OCI-LY1 (cell line): ENCODE data around the gene TMC7.

Experiments used
- H2AFZ ChIP-seq: fragments of 200-600 bp; sonication (generic), shearing (Covaris generic); 2 replicates; pipeline ENCODE4 v1.6.0; 2014; ENCODE audit warnings: antibody characterized with exemption, mild to moderate bottlenecking, low read length
- H3F3A ChIP-seq: fragments of 200-600 bp; sonication (generic), shearing (Covaris generic); 2 replicates; pipeline ENCODE4 v1.6.0; 2014; ENCODE audit warnings: mild to moderate bottlenecking, antibody characterized with exemption, low read length, moderate library complexity; ENCODE audit not compliant: insufficient read depth
- H3K27ac ChIP-seq: fragments of 200-600 bp; sonication (generic); 2 replicates; pipeline ENCODE4 v1.5.1; 2014; ENCODE audit warnings: low read length, mixed run types, mild to moderate bottlenecking, low read depth; ENCODE audit not compliant: poor library complexity, severe bottlenecking
- H3K27me3 ChIP-seq: fragments of 200-600 bp; sonication (generic); 2 replicates; pipeline ENCODE4 v1.6.0; 2014; ENCODE audit warnings: antibody characterized with exemption, mild to moderate bottlenecking, low read length, moderate library complexity; ENCODE audit not compliant: insufficient read depth
- H3K36me3 ChIP-seq: fragments of 200-600 bp; sonication (generic); 2 replicates; pipeline ENCODE4 v1.6.1; 2014; ENCODE audit warnings: mild to moderate bottlenecking, antibody characterized with exemption, low read length, moderate library complexity, mixed read lengths; ENCODE audit not compliant: insufficient read depth
- H3K4me1 ChIP-seq: fragments of 200-600 bp; sonication (generic); 2 replicates; pipeline ENCODE4 v1.5.1; 2014; ENCODE audit warnings: mild to moderate bottlenecking, low read length, moderate library complexity; ENCODE audit not compliant: insufficient read depth, severe bottlenecking
- H3K4me2 ChIP-seq: fragments of 200-600 bp; sonication (generic), shearing (Covaris generic); 2 replicates; pipeline ENCODE4 v1.6.1; 2014; ENCODE audit warnings: low read length
- H3K4me3 ChIP-seq: fragments of 200-600 bp; sonication (generic); 2 replicates; pipeline ENCODE4 v1.5.1; 2014; ENCODE audit warnings: low read length, low read depth, mild to moderate bottlenecking, mixed read lengths; ENCODE audit not compliant: poor library complexity, severe bottlenecking
- H3K79me2 ChIP-seq: fragments of 200-600 bp; shearing (Covaris generic); 2 replicates; pipeline ENCODE4 v1.6.1; 2016; ENCODE audit warnings: mixed run types, low read length, mixed read lengths; ENCODE audit not compliant: insufficient read depth
- H3K9ac ChIP-seq: fragments of 200-600 bp; sonication (generic), shearing (Covaris generic); 2 replicates; pipeline ENCODE4 v1.6.1; 2014; ENCODE audit warnings: mild to moderate bottlenecking, low read length, mixed read lengths
- H3K9me2 ChIP-seq: fragments of 200-600 bp; sonication (generic), shearing (Covaris generic); 2 replicates; pipeline ENCODE4 v1.6.1; 2014; ENCODE audit warnings: low read depth, mild to moderate bottlenecking, low read length, mixed read lengths
- H3K9me3 ChIP-seq: fragments of 200-600 bp; shearing (Covaris generic); 2 replicates; pipeline ENCODE4 v1.6.1; 2014; ENCODE audit warnings: low read length, mixed read lengths
- H4K20me1 ChIP-seq: fragments of 200-600 bp; sonication (generic), shearing (Covaris generic); 2 replicates; pipeline ENCODE4 v1.6.0; 2016; ENCODE audit warnings: mild to moderate bottlenecking, low read length; ENCODE audit not compliant: insufficient read depth
- CTCF ChIP-seq: fragments of 200-600 bp; sonication (generic), shearing (Covaris generic); IDR thresholded peaks from 2 replicates; pipeline ENCODE4 v1.5.1; 2017; ENCODE audit warnings: mild to moderate bottlenecking, antibody characterized with exemption, low read length, moderate library complexity, mixed read lengths
- EZH2 ChIP-seq: fragments of 200-600 bp; sonication (generic), shearing (Covaris generic); IDR thresholded peaks from 2 replicates; pipeline ENCODE4 v1.8.0; 2017; ENCODE audit warnings: borderline replicate concordance, mixed run types, mild to moderate bottlenecking, antibody characterized with exemption, low read length, moderate library complexity, mixed read lengths

The TMC7 gene

GRCh38 chr16:18969050-18969854 is 14.5 kb upstream of the TMC7 start:
- peak; percentile 94 for TF ChIP-seq CTCF
- no peak for TF ChIP-seq EZH2
- H3K27me3 ChIP-seq = no peaks in the 10 kb centered on the region
- H3K9me3 ChIP-seq = no peaks in the 10 kb centered on the region
- no peaks in the 10 kb centered on the region for H3K36me3 ChIP-seq
- H4K20me1 ChIP-seq = no peaks in the 10 kb centered on the region
- peak overlapping the region; percentile 29 for H3K4me3 ChIP-seq
- no peaks in the 10 kb centered on the region for H3K79me2 ChIP-seq
- peaks cover 4% of the 10 kb centered on the region for H3K4me1 ChIP-seq
- H3K9ac ChIP-seq = no peak overlapping the region
- H3K27ac ChIP-seq = no peak overlapping the region
- H3K4me2 ChIP-seq = peak overlapping the region; percentile 49
- no peaks in the 10 kb centered on the region for H3F3A ChIP-seq
- H3K9me2 ChIP-seq = no peaks in the 10 kb centered on the region
- H2AFZ ChIP-seq = no peak overlapping the region

GRCh38 chr16:18969855-18970240 is 13.9 kb upstream of the TMC7 start:
- Histone ChIP-seq H4K20me1 (no peaks in the 10 kb centered on the region), H2AFZ (no peak overlapping the region), H3F3A (no peaks in the 10 kb centered on the region), H3K27me3 (no peaks in the 10 kb centered on the region), H3K4me1 (peaks cover 4% of the 10 kb centered on the region), H3K4me3 (no peak overlapping the region), H3K79me2 (no peaks in the 10 kb centered on the region), H3K9me2 (no peaks in the 10 kb centered on the region), H3K9me3 (no peaks in the 10 kb centered on the region), H3K9ac (no peak overlapping the region), H3K36me3 (no peaks in the 10 kb centered on the region), H3K27ac (no peak overlapping the region), H3K4me2 (no peak overlapping the region)
- TF ChIP-seq CTCF = no peak
- no peak for TF ChIP-seq EZH2

GRCh38 chr16:18975109-18975508 is 8.6 kb upstream of the TMC7 start:
- no peaks in the 10 kb centered on the region for H3K9me2 ChIP-seq
- no peaks in the 10 kb centered on the region for H3K4me1 ChIP-seq
- TF ChIP-seq EZH2 = no peak
- H3K4me2 ChIP-seq = no peak overlapping the region
- H3K27me3 ChIP-seq = no peaks in the 10 kb centered on the region; the same call in 1 of the 2 replicates
- H3K4me3 ChIP-seq = no peak overlapping the region
- no peaks in the 10 kb centered on the region for H3K79me2 ChIP-seq
- H4K20me1 ChIP-seq = no peaks in the 10 kb centered on the region
- H3K27ac ChIP-seq = no peak overlapping the region
- H3K9ac ChIP-seq = no peak overlapping the region
- H3F3A ChIP-seq = no peaks in the 10 kb centered on the region
- no peaks in the 10 kb centered on the region for H3K36me3 ChIP-seq
- no peaks in the 10 kb centered on the region for H3K9me3 ChIP-seq
- H2AFZ ChIP-seq = no peak overlapping the region

GRCh38 chr16:18979936-18980335 is 3.8 kb upstream of the TMC7 start:
- no peak overlapping the region for H3K4me2 ChIP-seq
- H4K20me1 ChIP-seq = no peaks in the 10 kb centered on the region
- no peaks in the 10 kb centered on the region for H3K36me3 ChIP-seq
- no peaks in the 10 kb centered on the region for H3K9me3 ChIP-seq
- no peak overlapping the region for H3K9ac ChIP-seq
- no peaks in the 10 kb centered on the region for H3K4me1 ChIP-seq
- H3K27me3 ChIP-seq = no peaks in the 10 kb centered on the region; the same call in 1 of the 2 replicates
- no peaks in the 10 kb centered on the region for H3F3A ChIP-seq
- no peak overlapping the region for H2AFZ ChIP-seq
- H3K27ac ChIP-seq = no peak overlapping the region
- TF ChIP-seq CTCF (no peak), EZH2 (no peak)
- H3K79me2 ChIP-seq = no peaks in the 10 kb centered on the region
- H3K4me3 ChIP-seq = no peak overlapping the region
- no peaks in the 10 kb centered on the region for H3K9me2 ChIP-seq
